HepG2 (cell line): ENCODE measurements around the gene FMNL1. TPM values are rescaled to one million over a fixed set of nuclear protein-coding genes. Genes with fewer than 3 reads are reported as not detected.

Source experiments
- AHR ChIP-seq: IDR thresholded peaks from 2 replicates; pipeline ENCODE4 v1.6.1; 2018; ENCODE audit warnings: missing genetic modification reagents, missing compliant biosample characterization
- ARNTL ChIP-seq: sonication (generic); formaldehyde crosslinking; IDR thresholded peaks from 2 replicates; pipeline ENCODE4 v1.4.0; 2020; ENCODE audit warnings: mild to moderate bottlenecking, missing genetic modification reagents
- CBX1 ChIP-seq: IDR thresholded peaks from one replicate; pipeline ENCODE4 v1.6.1; 2016; ENCODE audit warnings: antibody characterized with exemption, low read depth
- FOXJ3 ChIP-seq: sonication (generic); formaldehyde crosslinking; IDR thresholded peaks from 2 replicates; pipeline ENCODE4 v1.4.0; 2020; ENCODE audit warnings: missing genetic modification reagents, mild to moderate bottlenecking, borderline replicate concordance
- GATAD2A ChIP-seq: IDR thresholded peaks from 2 replicates; pipeline ENCODE4 v1.6.1; 2016
- GMEB2 ChIP-seq: IDR thresholded peaks from 2 replicates; pipeline ENCODE4 v1.6.1; 2016; ENCODE audit warnings: missing biosample characterization, missing genetic modification reagents, low read depth
- NAIF1 ChIP-seq: sonication (generic); formaldehyde crosslinking; IDR thresholded peaks from 2 replicates; pipeline ENCODE4 v1.5.0; 2020; ENCODE audit warnings: mild to moderate bottlenecking, missing genetic modification reagents, borderline replicate concordance
- RORA ChIP-seq: sonication (generic); formaldehyde crosslinking; IDR thresholded peaks from 2 replicates; pipeline ENCODE4 v1.5.0; 2020; ENCODE audit warnings: mild to moderate bottlenecking, missing genetic modification reagents, moderate library complexity
- SALL1 ChIP-seq: sonication (generic); formaldehyde crosslinking; IDR thresholded peaks from 2 replicates; pipeline ENCODE4 v1.8.0; 2022; ENCODE audit warnings: mild to moderate bottlenecking, missing genetic modification reagents
- SIX4 ChIP-seq: sonication (generic); formaldehyde crosslinking; IDR thresholded peaks from 2 replicates; pipeline ENCODE4 v1.4.0; 2020; ENCODE audit warnings: missing genetic modification reagents
- SMAD1 ChIP-seq: sonication (generic); formaldehyde crosslinking; IDR thresholded peaks from 2 replicates; pipeline ENCODE4 v1.4.0; 2020; ENCODE audit warnings: missing genetic modification reagents, low read depth, mild to moderate bottlenecking, borderline replicate concordance
- SOX6 ChIP-seq, 2 experiments: fragments of 450-650 bp in 1 of 2; sonication (generic) in 1 of 2; formaldehyde crosslinking in 1 of 2; IDR thresholded peaks; 2 replicates each; pipeline versions ENCODE4 v1.4.0 to v1.6.1; 2017 to 2020; ENCODE audit warnings: antibody characterized with exemption in 1 of 2, mild to moderate bottlenecking in 1 of 2, missing genetic modification reagents in 1 of 2
- ZNF143 ChIP-seq: sonication (generic); formaldehyde crosslinking; IDR thresholded peaks from 2 replicates; pipeline ENCODE4 v1.4.0; 2020; ENCODE audit warnings: missing genetic modification reagents
- ZNF264 ChIP-seq: sonication (generic); formaldehyde crosslinking; IDR thresholded peaks from 2 replicates; pipeline ENCODE4 v1.4.0; 2020; ENCODE audit warnings: missing genetic modification reagents
- ZNF3 ChIP-seq: IDR thresholded peaks from 2 replicates; pipeline ENCODE4 v1.7.0; 2017; ENCODE audit warnings: inconsistent platforms
- ZNF326 ChIP-seq: sonication (generic); formaldehyde crosslinking; IDR thresholded peaks from 2 replicates; pipeline ENCODE4 v1.4.0; 2020; ENCODE audit warnings: missing genetic modification reagents, borderline replicate concordance
- ZNF350 ChIP-seq: sonication (generic); formaldehyde crosslinking; IDR thresholded peaks from 2 replicates; pipeline ENCODE4 v1.4.0; 2020; ENCODE audit warnings: mild to moderate bottlenecking, low read depth, missing genetic modification reagents, borderline replicate concordance
- ZNF44 ChIP-seq: sonication (generic); formaldehyde crosslinking; IDR thresholded peaks from 2 replicates; pipeline ENCODE4 v1.5.1; 2020; ENCODE audit warnings: mild to moderate bottlenecking, missing genetic modification reagents
- ZNF510 ChIP-seq: sonication (generic); formaldehyde crosslinking; IDR thresholded peaks from 2 replicates; pipeline ENCODE4 v1.4.0; 2020; ENCODE audit warnings: low read depth, mild to moderate bottlenecking, missing genetic modification reagents
- ZNF746 ChIP-seq: sonication (generic); formaldehyde crosslinking; IDR thresholded peaks from 2 replicates; pipeline ENCODE4 v1.8.0; 2022; ENCODE audit warnings: mild to moderate bottlenecking, missing genetic modification reagents
- ZNF766 ChIP-seq: sonication (generic); formaldehyde crosslinking; IDR thresholded peaks from 2 replicates; pipeline ENCODE4 v1.5.0; 2020; ENCODE audit warnings: missing genetic modification reagents, borderline replicate concordance
- polyA plus RNA-seq, 8 experiments: library from polyadenylated mRNA; depleted of rRNA in 3 of 8; stranded (reverse) in 7 of 8; unstranded in 1 of 8; fragments of >200 nt; fragmentation: Illumina TruSeq in 4 of 8; extraction: Trizol in 4 of 8; gene quantifications; 2 replicates each; pipeline versions ENCODE4 v1.2.1 to v1.2.3, GENCODE V29; 2011 to 2016; ENCODE audit warnings: low read depth in 4 of 8, missing spikeins in 1 of 8, mixed read lengths in 1 of 8; ENCODE audit not compliant: insufficient read depth in 1 of 8
- total RNA-seq, 5 experiments: library from RNA; depleted of rRNA; stranded (reverse); fragments of >200 nt; fragmentation: Illumina TruSeq; extraction: Trizol; gene quantifications; 2 replicates each; pipeline ENCODE4 v1.2.3, GENCODE V29; 2016; ENCODE audit warnings: low read depth in 1 of 5
- TF ChIP-seq, protein P1 (sequence below): sonication (generic); formaldehyde crosslinking; IDR thresholded peaks from 2 replicates; pipeline ENCODE4 v1.4.0; 2020; ENCODE audit warnings: missing genetic modification reagents
- TF ChIP-seq, protein P2 (sequence below): sonication (generic); IDR thresholded peaks from 2 replicates; pipeline ENCODE4 v1.6.1; 2016; ENCODE audit warnings: low read depth, borderline replicate concordance
- TF ChIP-seq, protein P3 (sequence below): sonication (generic); formaldehyde crosslinking; IDR thresholded peaks from 2 replicates; pipeline ENCODE4 v1.4.0; 2020; ENCODE audit warnings: missing genetic modification reagents
- TF ChIP-seq, protein P4 (sequence below): sonication (generic); formaldehyde crosslinking; IDR thresholded peaks from 2 replicates; pipeline ENCODE4 v1.4.0; 2020; ENCODE audit warnings: mild to moderate bottlenecking, missing genetic modification reagents

The FMNL1 gene
- total and polyA plus RNA-seq, 2 of the 13 experiments (the other 11 are each of a cell fraction or from before 2014, with no cell fraction given) = 0.53 to 0.70 TPM

DNA sequence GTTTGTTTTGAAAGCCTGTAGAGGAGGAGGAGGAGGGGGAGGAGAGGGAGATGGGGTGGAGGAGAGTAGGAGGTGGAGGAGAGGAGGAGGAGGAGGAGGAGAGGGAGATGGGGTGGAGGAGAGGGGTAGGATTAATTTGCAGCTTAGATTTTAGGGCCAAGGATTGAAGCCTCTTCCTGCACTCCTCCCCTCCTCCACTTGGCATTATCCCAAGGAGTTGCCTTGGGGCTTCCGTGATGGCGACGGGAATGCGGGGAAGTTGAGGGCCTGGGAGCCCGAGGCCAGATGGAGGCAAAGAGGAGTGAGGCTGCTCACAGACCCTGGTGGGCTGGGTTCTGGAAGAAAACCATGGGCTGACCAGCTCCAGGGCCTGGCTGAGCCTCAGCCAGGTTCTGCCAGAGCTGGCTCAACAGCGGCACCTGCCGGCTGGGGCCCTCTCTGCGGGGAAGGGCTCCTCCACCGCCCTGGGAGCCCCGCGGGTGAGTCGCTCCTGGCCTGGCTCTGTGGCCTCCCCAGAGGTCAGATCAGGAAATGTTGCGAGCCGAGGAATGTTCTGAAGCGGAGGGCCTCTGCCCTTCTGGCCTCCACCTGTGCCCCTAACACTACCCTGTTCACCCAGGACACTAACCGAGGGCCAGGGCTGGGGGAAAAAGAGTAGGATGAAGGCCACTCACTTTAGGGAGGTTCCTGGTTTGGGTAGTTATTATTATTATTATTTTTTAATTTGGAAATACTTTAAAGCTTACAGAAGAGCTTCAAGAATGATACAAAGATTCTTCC, 23.9 kb upstream of the FMNL1 start (continued):
- peak; percentile 97 for TF ChIP-seq ZNF350
- TF ChIP-seq, protein P1, sequence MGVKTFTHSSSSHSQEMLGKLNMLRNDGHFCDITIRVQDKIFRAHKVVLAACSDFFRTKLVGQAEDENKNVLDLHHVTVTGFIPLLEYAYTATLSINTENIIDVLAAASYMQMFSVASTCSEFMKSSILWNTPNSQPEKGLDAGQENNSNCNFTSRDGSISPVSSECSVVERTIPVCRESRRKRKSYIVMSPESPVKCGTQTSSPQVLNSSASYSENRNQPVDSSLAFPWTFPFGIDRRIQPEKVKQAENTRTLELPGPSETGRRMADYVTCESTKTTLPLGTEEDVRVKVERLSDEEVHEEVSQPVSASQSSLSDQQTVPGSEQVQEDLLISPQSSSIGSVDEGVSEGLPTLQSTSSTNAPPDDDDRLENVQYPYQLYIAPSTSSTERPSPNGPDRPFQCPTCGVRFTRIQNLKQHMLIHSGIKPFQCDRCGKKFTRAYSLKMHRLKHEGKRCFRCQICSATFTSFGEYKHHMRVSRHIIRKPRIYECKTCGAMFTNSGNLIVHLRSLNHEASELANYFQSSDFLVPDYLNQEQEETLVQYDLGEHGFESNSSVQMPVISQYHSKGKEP = no peak
- TF ChIP-seq NAIF1 (CRISPR knock-in tag) = no peak; the same call in 1 of the 2 replicates
- peak; percentile 73; the same call in 1 of the 2 replicates for TF ChIP-seq ARNTL (CRISPR knock-in tag)
- no peak for TF ChIP-seq RORA (CRISPR knock-in tag)
- peak; percentile 95 for TF ChIP-seq SMAD1
- TF ChIP-seq GATAD2A = peak; percentile 93
- TF ChIP-seq SIX4 (CRISPR knock-in tag) = peak; percentile 54; the same call in 1 of the 2 replicates
- TF ChIP-seq ZNF510 (CRISPR knock-in tag) = peak; percentile 87; the same call in 1 of the 2 replicates
- peak; percentile 66 for TF ChIP-seq ZNF143 (CRISPR knock-in tag)
- TF ChIP-seq SALL1 = peak; percentile 92
- peak; percentile 65; the same call in 1 of the 2 replicates for TF ChIP-seq FOXJ3
- peak; percentile 96 for TF ChIP-seq CBX1
- no peak for TF ChIP-seq ZNF3 (CRISPR knock-in tag)
- peak; percentile 84 for TF ChIP-seq ZNF264 (CRISPR knock-in tag)
- no peak for TF ChIP-seq SOX6 (IDR thresholded peaks at IDR 0.05)
- TF ChIP-seq SOX6 (CRISPR knock-in tag; IDR thresholded peaks at IDR 0.05) = peak; percentile 81
- TF ChIP-seq, protein P2, sequence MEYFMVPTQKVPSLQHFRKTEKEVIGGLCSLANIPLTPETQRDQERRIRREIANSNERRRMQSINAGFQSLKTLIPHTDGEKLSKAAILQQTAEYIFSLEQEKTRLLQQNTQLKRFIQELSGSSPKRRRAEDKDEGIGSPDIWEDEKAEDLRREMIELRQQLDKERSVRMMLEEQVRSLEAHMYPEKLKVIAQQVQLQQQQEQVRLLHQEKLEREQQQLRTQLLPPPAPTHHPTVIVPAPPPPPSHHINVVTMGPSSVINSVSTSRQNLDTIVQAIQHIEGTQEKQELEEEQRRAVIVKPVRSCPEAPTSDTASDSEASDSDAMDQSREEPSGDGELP = peak; percentile 71; the same call in 1 of the 2 replicates
- TF ChIP-seq, protein P3, sequence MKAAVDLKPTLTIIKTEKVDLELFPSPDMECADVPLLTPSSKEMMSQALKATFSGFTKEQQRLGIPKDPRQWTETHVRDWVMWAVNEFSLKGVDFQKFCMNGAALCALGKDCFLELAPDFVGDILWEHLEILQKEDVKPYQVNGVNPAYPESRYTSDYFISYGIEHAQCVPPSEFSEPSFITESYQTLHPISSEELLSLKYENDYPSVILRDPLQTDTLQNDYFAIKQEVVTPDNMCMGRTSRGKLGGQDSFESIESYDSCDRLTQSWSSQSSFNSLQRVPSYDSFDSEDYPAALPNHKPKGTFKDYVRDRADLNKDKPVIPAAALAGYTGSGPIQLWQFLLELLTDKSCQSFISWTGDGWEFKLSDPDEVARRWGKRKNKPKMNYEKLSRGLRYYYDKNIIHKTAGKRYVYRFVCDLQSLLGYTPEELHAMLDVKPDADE (CRISPR knock-in tag) = peak; percentile 75; the same call in 1 of the 2 replicates
- TF ChIP-seq ZNF44 = peak; percentile 88; the same call in 1 of the 2 replicates
- TF ChIP-seq GMEB2 (CRISPR knock-in tag) = peak; percentile 39; the same call in 1 of the 2 replicates
- TF ChIP-seq, protein P4, sequence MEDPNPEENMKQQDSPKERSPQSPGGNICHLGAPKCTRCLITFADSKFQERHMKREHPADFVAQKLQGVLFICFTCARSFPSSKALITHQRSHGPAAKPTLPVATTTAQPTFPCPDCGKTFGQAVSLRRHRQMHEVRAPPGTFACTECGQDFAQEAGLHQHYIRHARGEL (CRISPR knock-in tag) = no peak
- peak; percentile 53; the same call in 1 of the 2 replicates for TF ChIP-seq ZNF746 (CRISPR knock-in tag)
- TF ChIP-seq ZNF766 (CRISPR knock-in tag) = peak; percentile 64; the same call in 1 of the 2 replicates
- TF ChIP-seq ZNF326 = no peak
- TF ChIP-seq AHR (CRISPR knock-in tag) = peak; percentile 90
